Activated naive CD4-positive, alpha-beta T cell (primary cell): Measurements from ENCODE around the gene LCE1A.

ENCODE experiments used
- DNase-seq, 4 experiments: peaks; one replicate each; lab custom pipeline; 2025; lab: John Stamatoyannopoulos, UW

LCE1A gene

DNA sequence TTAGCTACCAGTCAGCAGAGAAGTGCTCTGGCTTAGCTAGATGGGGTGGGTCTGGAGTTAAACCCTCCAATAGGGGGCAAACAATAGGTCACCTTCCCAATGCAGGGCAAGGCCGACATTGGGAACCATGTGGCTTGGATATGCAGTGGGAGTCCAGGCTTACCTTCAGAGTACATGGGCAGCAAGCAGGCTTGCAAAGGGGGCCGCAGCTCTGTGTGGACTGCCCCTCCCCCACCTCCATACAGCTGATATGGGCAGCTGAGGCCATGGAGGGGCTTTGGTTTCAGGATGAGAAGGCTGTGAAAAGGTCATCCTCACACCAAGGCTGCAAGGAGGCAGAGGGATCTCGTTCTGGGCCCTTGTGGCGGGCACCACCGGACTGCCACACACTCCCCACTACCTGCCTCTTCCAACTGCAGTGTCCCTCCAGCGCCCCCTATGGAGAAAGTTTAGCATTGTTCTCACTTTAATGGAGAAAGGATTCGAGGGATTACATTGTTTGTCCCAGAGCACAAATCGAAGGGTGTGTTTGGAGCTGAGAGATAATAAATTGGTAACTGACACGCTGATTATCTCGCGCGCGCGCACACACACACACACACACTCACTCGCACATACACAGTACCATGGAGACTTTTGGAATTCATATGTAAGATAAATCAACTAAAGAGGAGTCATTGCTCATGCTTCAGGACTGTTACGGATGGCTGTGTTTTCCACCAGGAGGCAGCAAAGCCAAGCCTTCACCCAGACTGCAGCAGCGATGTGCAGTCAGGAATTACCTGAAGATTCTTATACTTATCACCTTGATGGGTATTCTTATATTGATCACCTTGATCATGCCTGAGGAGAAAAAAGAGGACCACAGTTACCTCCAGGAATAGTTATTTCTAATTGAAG is 43.8 kb downstream of the LCE1A start:
- no peak for DNase-seq

GRCh38 chr1:152871731-152872126 is 44.5 kb downstream of the LCE1A start:
- no peak for DNase-seq

DNA sequence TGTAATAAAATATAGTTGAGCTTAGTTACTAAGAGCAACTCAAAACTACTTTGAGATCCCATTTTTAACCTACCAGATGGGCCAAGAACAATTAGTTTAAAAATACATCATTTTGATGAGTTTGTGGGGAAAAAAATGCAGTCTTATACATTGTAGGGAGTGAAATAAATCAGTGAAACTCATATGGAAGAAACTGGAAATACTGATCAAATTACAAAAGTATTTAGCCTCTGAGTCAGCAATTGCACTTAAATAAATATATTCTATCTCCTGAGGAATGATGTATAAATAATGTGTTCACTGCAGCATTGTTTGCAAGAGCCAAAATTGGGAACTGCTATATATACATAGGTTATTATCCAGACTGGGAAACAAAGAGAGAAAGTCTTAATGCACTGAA is 46.2 kb downstream of the LCE1A start:
- no peak for DNase-seq

GRCh38 chr1:152876827-152877226 is 49.6 kb downstream of the LCE1A start:
- no peak for DNase-seq
